Skeletal muscle tissue (tissue), 4 donors: ENCODE data around the gene LIN28A. TPM values are rescaled to one million over a fixed set of nuclear protein-coding genes. Genes with fewer than 3 reads are reported as not detected.
"Not testable (repeated sequence)": the region's sequence is repeated elsewhere in the genome, so short reads cannot be mapped to it uniquely, and the experiment has no call there.

Experiments used
- H3K27ac ChIP-seq: one replicate; pipeline ENCODE4 v1.7.0; 2013; ENCODE audit warnings: mild to moderate bottlenecking, low read depth, low read length, inconsistent platforms
- H3K27me3 ChIP-seq, 3 donors: one replicate each; pipeline ENCODE4 v1.7.0; 2013; ENCODE audit warnings: low read length in 3 of 3; ENCODE audit not compliant: control insufficient read depth in 3 of 3, insufficient read depth in 3 of 3
- H3K36me3 ChIP-seq, 3 donors: one replicate each; pipeline ENCODE4 v1.7.0; 2013; ENCODE audit warnings: low read length in 3 of 3; ENCODE audit not compliant: control insufficient read depth in 3 of 3, insufficient read depth in 3 of 3
- H3K4me1 ChIP-seq, 3 donors: one replicate each; pipeline ENCODE4 v1.7.0; 2013; ENCODE audit warnings: low read length in 3 of 3, mild to moderate bottlenecking in 3 of 3; ENCODE audit not compliant: control insufficient read depth in 3 of 3, insufficient read depth in 3 of 3
- H3K4me3 ChIP-seq, 3 donors: one replicate each; pipeline ENCODE4 v1.7.0; 2013; ENCODE audit warnings: low read length in 3 of 3
- H3K9ac ChIP-seq, 3 donors: one replicate each; pipeline ENCODE4 v1.7.0; 2013; ENCODE audit warnings: low read length in 3 of 3, mild to moderate bottlenecking in 3 of 3, moderate library complexity in 2 of 3, low read depth in 1 of 3
- H3K9me3 ChIP-seq, 3 donors: one replicate each; pipeline ENCODE4 v1.7.0; 2013; ENCODE audit warnings: low read length in 3 of 3; ENCODE audit not compliant: control insufficient read depth in 3 of 3
- total RNA-seq: library from RNA; depleted of rRNA; stranded (reverse); fragments of >200 nt; gene quantifications from one replicate; pipeline ENCODE4 v1.2.3, GENCODE V29; 2014
- donor health status: Osteomylitis.

Gene LIN28A
- total RNA-seq, 1 donor from 2014 or later, result not detected

DNA sequence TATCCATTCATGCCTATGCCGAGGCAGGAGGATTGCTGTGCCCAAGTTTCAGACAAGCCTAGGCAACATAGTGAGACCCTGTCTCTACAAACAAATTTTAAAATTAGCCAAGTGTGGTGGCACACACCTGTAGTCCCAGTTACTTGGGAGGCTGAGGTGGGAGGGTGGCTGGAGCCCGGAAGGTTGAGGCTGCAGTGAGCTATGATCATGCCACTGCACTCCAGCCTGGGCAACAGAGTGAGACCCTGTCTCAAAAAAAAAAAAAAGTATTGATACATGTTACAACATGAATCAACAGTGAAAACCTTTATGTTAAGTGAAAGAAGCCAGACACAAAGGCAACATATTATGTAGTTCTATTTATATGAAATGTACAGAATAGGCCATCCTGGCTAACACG, 25.6 kb upstream of the LIN28A start:
- not testable (repeated sequence) for H3K4me3 ChIP-seq, H3K9me3 ChIP-seq, H3K36me3 ChIP-seq, H3K4me1 ChIP-seq, H3K27me3 ChIP-seq, H3K9ac ChIP-seq, H3K27ac ChIP-seq

DNA sequence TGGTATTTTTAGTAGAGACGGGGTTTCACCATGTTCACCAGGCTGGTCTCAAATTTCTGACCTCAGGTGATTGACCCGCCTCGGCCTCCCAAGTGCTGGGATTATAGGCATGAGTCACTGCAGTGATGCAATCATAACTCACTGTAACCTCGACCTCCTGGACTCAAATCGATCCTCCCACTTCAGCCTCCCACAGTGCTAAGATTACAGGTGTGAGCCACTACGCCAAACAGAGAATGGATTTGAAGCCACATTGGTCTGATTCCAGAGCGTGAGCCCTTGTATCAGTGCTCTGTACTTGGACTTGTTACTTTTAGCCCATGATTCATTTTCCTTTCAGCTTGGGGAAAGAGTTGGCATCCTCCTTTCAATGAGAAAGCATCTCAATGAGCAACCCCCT, 23.2 kb upstream of the LIN28A start:
- H3K36me3 ChIP-seq, result no peaks in the 10 kb centered on the region
- peaks cover 5 to 9% (median 6%) of the 10 kb centered on the region in 3 donors for H3K27me3 ChIP-seq
- H3K4me1 ChIP-seq, result no peaks in the 10 kb centered on the region
- no peak overlapping the region for H3K27ac ChIP-seq
- no peaks in the 10 kb centered on the region for H3K9me3 ChIP-seq
- H3K4me3 ChIP-seq, result no peak overlapping the region
- H3K9ac ChIP-seq, result no peak overlapping the region

DNA sequence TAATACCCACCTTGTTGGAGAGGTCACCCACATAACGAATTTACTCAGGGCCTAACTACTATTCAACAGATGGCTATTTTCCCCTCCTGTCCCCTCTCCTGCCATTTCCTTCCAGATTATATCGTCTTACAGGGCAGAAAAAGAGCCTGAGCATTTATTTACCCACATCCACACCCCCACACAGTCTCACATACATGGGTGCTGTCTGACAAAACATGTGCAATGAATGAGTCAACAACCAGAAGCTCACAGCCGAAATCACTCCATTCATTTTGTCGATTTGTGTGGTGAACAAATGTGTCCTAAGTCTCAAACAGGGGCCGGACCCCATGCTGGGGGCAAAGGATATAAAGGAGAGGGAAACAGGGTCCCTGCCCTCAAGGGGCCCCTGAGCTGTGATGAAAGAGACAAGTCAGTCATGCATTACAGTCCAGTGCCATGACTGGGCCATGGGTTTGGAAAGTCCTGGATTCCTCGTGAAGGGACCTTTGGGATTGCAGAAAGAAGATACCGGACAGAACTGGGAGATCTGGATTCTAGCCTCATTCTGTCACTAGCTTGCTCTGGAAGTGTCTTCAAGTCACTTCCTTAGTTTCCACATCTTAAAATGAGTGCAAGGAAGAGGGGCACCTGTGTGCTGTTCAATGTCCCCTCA, 21.7 kb upstream of the LIN28A start:
- no peak overlapping the region for H3K9ac ChIP-seq
- no peak overlapping the region for H3K4me3 ChIP-seq
- no peaks in the 10 kb centered on the region for H3K36me3 ChIP-seq
- H3K27me3 ChIP-seq, result peaks cover 5 to 9% (median 6%) of the 10 kb centered on the region in 3 donors
- H3K27ac ChIP-seq, result no peak overlapping the region
- H3K4me1 ChIP-seq, result no peaks in the 10 kb centered on the region
- H3K9me3 ChIP-seq, result no peaks in the 10 kb centered on the region

- Histone ChIP-seq H3K27ac (no peak overlapping the region), H3K9me3 (no peaks in the 10 kb centered on the region), H3K27me3 (peaks cover 5 to 9% (median 6%) of the 10 kb centered on the region in 3 donors), H3K9ac (no peak overlapping the region), H3K36me3 (no peaks in the 10 kb centered on the region), H3K4me3 (no peak overlapping the region), H3K4me1 (no peaks in the 10 kb centered on the region)
Observed at GRCh38 chr1:26389604-26390247, 20.9 kb upstream of the LIN28A start.

DNA sequence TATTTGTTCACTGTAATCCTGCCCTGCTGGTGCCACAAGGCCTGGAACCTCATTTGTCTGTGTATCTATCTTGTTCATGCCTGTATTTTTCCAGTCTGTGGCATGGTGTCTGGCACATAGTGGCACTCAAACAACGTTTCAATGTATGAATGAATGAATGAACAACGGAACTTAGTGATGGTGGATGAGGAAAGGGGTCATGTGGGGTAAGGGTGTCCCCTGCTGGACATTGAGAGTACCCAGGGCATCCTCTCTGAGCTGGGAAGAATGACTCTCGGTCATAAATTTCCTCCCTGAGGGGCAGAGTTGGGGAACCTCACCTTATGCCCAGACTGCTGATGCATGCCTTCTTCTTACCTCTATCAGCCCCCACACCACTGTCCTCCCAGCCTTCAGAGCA, 19.2 kb upstream of the LIN28A start:
- H3K27me3 ChIP-seq, result peaks cover 5 to 6% (median 5%) of the 10 kb centered on the region in 3 donors
- no peaks in the 10 kb centered on the region for H3K9me3 ChIP-seq
- H3K36me3 ChIP-seq, result no peaks in the 10 kb centered on the region
- no peak overlapping the region for H3K4me3 ChIP-seq
- H3K4me1 ChIP-seq, result no peaks in the 10 kb centered on the region
- H3K9ac ChIP-seq, result no peak overlapping the region
- no peak overlapping the region for H3K27ac ChIP-seq

GRCh38 chr1:26395754-26396153, 14.9 kb upstream of the LIN28A start:
- H3K4me3 ChIP-seq, result no peak overlapping the region
- H3K27me3 ChIP-seq, result no peaks in the 10 kb centered on the region
- H3K9ac ChIP-seq, result no peak overlapping the region
- no peaks in the 10 kb centered on the region for H3K36me3 ChIP-seq
- H3K4me1 ChIP-seq, result no peaks in the 10 kb centered on the region
- H3K9me3 ChIP-seq, result no peaks in the 10 kb centered on the region
- H3K27ac ChIP-seq, result no peak overlapping the region

DNA sequence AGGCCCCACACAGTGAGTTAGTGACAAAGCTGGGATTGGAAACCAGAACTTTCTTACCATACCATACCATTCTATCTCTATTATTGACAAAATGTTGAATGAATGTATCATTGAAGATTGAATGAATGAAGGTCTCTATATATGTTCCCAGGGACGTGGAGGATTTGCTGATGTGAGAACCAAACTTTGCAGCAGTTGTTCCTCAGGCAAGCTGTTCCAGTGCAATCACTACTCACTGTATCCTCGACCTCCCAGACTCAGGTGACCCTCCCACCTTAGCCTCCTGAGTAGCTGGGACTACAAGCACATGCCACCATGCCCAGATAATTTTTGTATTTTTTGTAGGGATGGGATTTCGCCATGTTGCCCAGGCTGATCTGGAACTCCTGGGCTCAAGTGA, 11.6 kb upstream of the LIN28A start:
- Histone ChIP-seq H3K36me3 (no peaks in the 10 kb centered on the region), H3K9ac (no peak overlapping the region), H3K4me3 (no peak overlapping the region), H3K27me3 (peaks cover 7 to 11% (median 8%) of the 10 kb centered on the region in 3 donors), H3K27ac (no peak overlapping the region), H3K4me1 (no peaks in the 10 kb centered on the region), H3K9me3 (no peaks in the 10 kb centered on the region)

- Histone ChIP-seq H3K27me3 (peaks cover 9 to 13% (median 12%) of the 10 kb centered on the region in 3 donors), H3K9ac (no peak overlapping the region), H3K27ac (no peak overlapping the region), H3K4me3 (no peak overlapping the region), H3K9me3 (no peaks in the 10 kb centered on the region), H3K36me3 (no peaks in the 10 kb centered on the region), H3K4me1 (no peaks in the 10 kb centered on the region)
Observed at GRCh38 chr1:26401891-26402290, 8.7 kb upstream of the LIN28A start.

DNA sequence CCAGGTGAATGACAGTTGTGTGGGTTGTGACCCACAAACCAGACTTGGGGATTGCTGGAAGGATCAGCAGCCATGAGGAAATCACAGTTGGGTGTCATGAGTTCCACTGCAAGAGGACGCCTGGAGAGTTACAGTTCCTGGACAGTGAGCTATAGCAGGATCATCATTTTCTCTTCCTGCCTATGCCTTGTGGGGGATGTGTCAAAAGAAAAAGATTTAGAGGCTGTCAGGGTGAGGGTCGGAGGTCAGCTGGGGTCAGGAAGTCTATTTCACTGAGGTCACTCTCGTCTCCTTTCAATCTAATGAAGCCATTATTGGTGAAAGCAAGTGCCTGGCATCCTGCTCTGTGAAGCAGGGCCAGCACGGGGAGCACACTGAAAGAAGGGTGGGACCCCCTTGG, 7.0 kb upstream of the LIN28A start:
- H3K4me1 ChIP-seq, result no peaks in the 10 kb centered on the region
- H3K4me3 ChIP-seq, result no peak overlapping the region
- peaks cover 9 to 13% (median 12%) of the 10 kb centered on the region in 3 donors for H3K27me3 ChIP-seq

GRCh38 chr1:26404641-26405040, 6.0 kb upstream of the LIN28A start:
- Histone ChIP-seq H3K27me3 (peaks cover 16 to 19% (median 19%) of the 10 kb centered on the region in 3 donors), H3K4me1 (no peaks in the 10 kb centered on the region), H3K9me3 (no peaks in the 10 kb centered on the region), H3K9ac (no peak overlapping the region), H3K36me3 (no peaks in the 10 kb centered on the region), H3K4me3 (no peak overlapping the region), H3K27ac (no peak overlapping the region)

More for the DNA sequence above, 7.0 kb upstream of the LIN28A start:
- no peaks in the 10 kb centered on the region for H3K36me3 ChIP-seq
- no peak overlapping the region for H3K27ac ChIP-seq
- no peaks in the 10 kb centered on the region for H3K9me3 ChIP-seq
- no peak overlapping the region for H3K9ac ChIP-seq
